ENCODE data around the gene ETS1.

The ETS1 gene

DNA sequence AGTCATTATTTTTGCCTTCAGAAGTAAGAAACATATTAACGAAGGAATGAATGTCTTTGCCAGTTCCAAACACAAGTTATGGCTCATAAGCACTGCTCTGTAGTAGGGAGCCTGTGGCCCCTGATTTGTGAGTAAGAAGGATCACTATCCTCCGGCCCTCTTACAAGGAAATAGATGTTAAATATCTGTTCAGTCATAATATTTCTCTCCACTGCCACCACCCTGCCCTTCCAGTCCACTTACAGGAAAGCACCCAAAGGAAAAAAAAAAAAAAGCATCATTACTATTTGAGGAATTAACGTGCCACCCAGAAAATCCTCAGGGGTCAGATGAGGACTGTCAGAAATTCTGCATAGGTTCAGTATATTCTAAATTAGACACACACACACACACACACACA, 123.4 kb downstream of the ETS1 start:
- H3K4me3 ChIP-seq (ENCODE audit: low read depth, low read length): no peak overlapping the region
- no peak for DNase-seq (ENCODE audit: low read depth, low spot score)
- TF ChIP-seq, protein P1, sequence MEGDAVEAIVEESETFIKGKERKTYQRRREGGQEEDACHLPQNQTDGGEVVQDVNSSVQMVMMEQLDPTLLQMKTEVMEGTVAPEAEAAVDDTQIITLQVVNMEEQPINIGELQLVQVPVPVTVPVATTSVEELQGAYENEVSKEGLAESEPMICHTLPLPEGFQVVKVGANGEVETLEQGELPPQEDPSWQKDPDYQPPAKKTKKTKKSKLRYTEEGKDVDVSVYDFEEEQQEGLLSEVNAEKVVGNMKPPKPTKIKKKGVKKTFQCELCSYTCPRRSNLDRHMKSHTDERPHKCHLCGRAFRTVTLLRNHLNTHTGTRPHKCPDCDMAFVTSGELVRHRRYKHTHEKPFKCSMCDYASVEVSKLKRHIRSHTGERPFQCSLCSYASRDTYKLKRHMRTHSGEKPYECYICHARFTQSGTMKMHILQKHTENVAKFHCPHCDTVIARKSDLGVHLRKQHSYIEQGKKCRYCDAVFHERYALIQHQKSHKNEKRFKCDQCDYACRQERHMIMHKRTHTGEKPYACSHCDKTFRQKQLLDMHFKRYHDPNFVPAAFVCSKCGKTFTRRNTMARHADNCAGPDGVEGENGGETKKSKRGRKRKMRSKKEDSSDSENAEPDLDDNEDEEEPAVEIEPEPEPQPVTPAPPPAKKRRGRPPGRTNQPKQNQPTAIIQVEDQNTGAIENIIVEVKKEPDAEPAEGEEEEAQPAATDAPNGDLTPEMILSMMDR (IDR thresholded peaks at IDR 0.05; ENCODE audit: low read depth, low read length): no peak
- in situ Hi-C loops (cut with HindIII; ENCODE audit: low sequenced_read_pairs): no loop called here

DNA sequence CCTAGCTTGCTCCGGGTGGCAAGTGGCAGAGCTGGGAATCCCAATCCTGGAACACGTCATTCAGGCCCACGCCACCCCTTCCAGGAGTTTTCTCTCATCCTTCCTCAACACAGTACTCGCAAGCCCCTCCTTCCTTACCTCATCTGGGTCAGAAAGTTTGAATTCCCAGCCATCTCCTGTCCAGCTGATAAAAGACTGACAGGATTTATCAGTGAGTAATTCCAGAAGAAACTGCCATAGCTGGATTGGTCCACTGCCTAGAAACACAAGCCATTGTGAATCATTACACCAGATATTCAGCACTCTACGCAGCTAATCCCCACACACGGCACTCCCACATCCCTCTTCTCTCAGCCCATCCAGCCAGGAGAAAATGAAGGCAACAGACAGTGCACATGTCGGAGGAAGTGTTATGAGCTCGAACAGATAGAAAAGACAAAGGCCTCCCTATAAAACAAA, 124.0 kb downstream of the ETS1 start:
- in situ Hi-C loops (cut with HindIII; ENCODE audit: low sequenced_read_pairs): no loop called here
- TF ChIP-seq, protein P1 (IDR thresholded peaks at IDR 0.05; ENCODE audit: low read depth, low read length): no peak
- peak; percentile 92 for DNase-seq (ENCODE audit: low read depth, low spot score)
- H3K4me3 ChIP-seq (ENCODE audit: low read depth, low read length): no peak overlapping the region

DNA sequence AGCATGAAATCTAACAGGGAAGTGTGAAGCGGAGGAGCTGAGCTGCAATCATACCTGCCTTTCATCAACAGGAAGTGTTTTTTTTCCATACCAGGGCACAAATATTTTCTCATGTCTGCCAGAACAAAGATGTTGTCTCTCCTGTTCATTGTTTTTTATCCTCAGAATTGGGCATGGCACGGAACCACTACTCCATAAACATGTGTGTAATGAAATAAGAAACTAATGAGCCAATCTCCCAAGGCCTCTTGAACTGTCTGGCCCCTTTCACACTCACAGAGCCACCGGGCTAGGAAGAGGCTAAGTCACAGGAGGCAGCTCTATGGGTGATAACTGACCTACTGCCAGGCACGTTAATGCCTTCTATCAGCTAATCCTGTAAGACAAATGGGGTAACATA, 124.4 kb downstream of the ETS1 start:
- no peak for DNase-seq (ENCODE audit: low read depth, low spot score)
- TF ChIP-seq, protein P1 (IDR thresholded peaks at IDR 0.05; ENCODE audit: low read depth, low read length): no peak
- no peak overlapping the region for H3K4me3 ChIP-seq (ENCODE audit: low read depth, low read length)
- in situ Hi-C loops (cut with HindIII; ENCODE audit: low sequenced_read_pairs): no loop called here

DNA sequence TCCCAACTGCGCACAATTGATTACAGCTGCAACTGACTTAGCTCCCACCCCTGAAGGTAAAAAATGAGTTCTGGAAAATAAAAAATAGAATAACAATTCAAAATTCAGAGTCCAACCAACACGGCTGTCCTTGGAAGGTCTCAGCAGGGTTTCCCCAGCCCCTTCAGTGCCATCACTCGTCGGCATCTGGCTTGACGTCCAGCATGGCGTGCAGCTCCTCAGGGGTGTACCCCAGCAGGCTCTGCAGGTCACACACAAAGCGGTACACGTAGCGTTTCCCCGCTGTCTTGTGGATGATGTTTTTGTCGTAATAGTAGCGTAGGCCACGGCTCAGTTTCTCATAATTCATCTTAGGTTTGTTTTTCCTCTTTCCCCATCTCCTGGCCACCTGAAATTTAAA, 125.2 kb downstream of the ETS1 start:
- in situ Hi-C loops (cut with HindIII; ENCODE audit: low sequenced_read_pairs): no loop called here
- TF ChIP-seq, protein P1 (IDR thresholded peaks at IDR 0.05; ENCODE audit: low read depth, low read length): no peak

DNA sequence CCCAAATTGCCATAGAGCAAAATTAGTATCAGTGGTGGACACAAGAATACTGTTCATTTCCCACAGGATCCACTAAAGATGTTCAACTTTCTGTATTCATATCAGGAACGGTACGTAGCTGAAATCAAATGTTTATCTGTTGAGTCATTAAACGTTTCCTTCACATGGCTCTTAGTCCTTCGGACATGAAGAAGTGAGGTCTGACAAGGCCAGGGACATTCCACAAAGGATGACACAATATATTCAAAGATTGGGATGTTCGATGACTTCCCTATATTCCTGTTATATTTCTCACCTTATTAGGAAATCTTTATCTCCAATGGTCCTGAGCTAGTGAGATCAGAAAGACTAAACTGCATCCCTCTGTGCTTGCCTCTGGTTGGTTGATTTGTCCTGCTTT, 129.0 kb downstream of the ETS1 start:
- DNase-seq (ENCODE audit: low read depth, low spot score): peak; percentile 84
- H3K4me3 ChIP-seq (ENCODE audit: low read depth, low read length): no peak overlapping the region
- TF ChIP-seq, protein P1 (IDR thresholded peaks at IDR 0.05; ENCODE audit: low read depth, low read length): no peak
- in situ Hi-C loops (cut with HindIII; ENCODE audit: low sequenced_read_pairs): no loop called here

More for the DNA sequence above, 125.2 kb downstream of the ETS1 start:
- DNase-seq (ENCODE audit: low read depth, low spot score): no peak
- no peak overlapping the region for H3K4me3 ChIP-seq (ENCODE audit: low read depth, low read length)

DNA sequence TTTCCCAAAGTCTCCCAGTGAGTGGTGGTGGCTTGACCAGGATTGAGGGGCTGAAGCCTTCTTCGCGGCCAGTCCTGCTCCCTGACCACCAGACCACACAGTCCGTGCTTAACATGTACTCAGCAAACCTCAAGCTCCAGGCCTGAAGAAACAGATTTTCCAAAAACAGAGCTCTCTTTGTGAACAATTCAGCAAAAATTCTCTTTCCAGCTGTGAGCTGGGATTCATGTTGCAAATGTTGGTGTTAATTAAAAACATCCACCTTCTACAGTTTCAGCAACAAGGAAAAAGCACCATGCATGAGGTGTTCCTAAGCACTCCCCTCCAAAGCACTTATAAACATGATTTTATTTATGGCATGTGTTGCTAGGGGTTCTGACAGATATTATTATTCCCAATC, 129.5 kb downstream of the ETS1 start:
- peak; percentile 62 for DNase-seq (ENCODE audit: low read depth, low spot score)
- TF ChIP-seq, protein P1 (IDR thresholded peaks at IDR 0.05; ENCODE audit: low read depth, low read length): no peak
- in situ Hi-C loops (cut with HindIII; ENCODE audit: low sequenced_read_pairs): no loop called here
- no peak overlapping the region for H3K4me3 ChIP-seq (ENCODE audit: low read depth, low read length)

All from astrocyte of the spinal cord (primary cell).